CD4-positive, alpha-beta T cell treated with Interferon alpha-2 for 1 hour (primary cell): ENCODE results near the gene SUPT6H.

ENCODE experiments used
- DNase-seq, 2 donors: peaks; one replicate each; pipeline ENCODE4 v3.0.0-alpha.2; 2020 to 2022

The SUPT6H gene

GRCh38 chr17:28751600-28752366 lies 89.8 kb downstream of the SUPT6H start:
- no peak for DNase-seq
